RWPE1 (cell line): ENCODE results near the gene AAR2.

ENCODE experiments used
- CTCF ChIA-PET: fragments of 350-600 bp; sonication (Branson Sonifier 250); formaldehyde crosslinking; extraction: SDS; loops from one replicate; lab custom pipeline; 2021; lab: Yijun Ruan, JAX
- POLR2A ChIA-PET: fragments of 400-600 bp; formaldehyde crosslinking; extraction: SDS; loops from one replicate; lab custom pipeline; 2020; ENCODE audit warnings: antibody characterized with exemption; ENCODE audit not compliant: low non-redundant PET; lab: Yijun Ruan, JAX
- DNase-seq: peaks from one replicate; pipeline ENCODE4 v3.0.0; 2012; ENCODE audit warnings: low spot score
- H3K27ac ChIP-seq: fragments of 450-650 bp; 2 replicates; pipeline ENCODE4 v1.5.1; 2017
- TF ChIP-seq, protein P1 (sequence below): fragments of 450-650 bp; conservative IDR thresholded peaks from 2 replicates; pipeline ENCODE4 v1.5.1; 2017; ENCODE audit warnings: low read depth, mild to moderate bottlenecking

Gene AAR2

DNA sequence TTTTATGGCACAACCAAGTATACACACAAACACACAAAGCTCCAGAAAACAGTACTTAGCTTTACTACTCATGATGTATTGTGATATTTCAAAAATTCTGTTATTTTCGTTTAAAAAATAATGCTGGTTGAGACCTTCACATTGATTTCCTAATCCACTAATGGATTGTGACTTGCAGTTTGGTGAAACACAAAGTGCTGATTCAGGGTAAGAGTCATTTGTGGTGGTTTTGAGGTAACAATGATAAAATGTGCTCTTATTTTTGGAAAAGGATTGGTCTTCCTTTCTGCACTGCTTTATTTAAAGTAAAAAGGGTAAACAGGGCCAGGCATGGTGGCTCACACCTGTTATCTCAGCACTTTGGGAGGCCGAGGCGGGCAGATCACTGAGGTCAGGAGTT lies 1.9 kb downstream of the AAR2 start:
- no peak for DNase-seq
- CTCF ChIA-PET = interaction anchor here (1.5 to 2.7 kb wide), 2 partner anchors 39 to 201 kb away, joined by 9 to 15 read pairs; no protein-coding TSS in a partner anchor
- H3K27ac ChIP-seq = no peak overlapping the region
- POLR2A ChIA-PET = interaction anchor here (0.7 kb wide), 1 partner anchor 168 kb away, joined by 3 read pairs; no protein-coding TSS in a partner anchor
- TF ChIP-seq, protein P1, sequence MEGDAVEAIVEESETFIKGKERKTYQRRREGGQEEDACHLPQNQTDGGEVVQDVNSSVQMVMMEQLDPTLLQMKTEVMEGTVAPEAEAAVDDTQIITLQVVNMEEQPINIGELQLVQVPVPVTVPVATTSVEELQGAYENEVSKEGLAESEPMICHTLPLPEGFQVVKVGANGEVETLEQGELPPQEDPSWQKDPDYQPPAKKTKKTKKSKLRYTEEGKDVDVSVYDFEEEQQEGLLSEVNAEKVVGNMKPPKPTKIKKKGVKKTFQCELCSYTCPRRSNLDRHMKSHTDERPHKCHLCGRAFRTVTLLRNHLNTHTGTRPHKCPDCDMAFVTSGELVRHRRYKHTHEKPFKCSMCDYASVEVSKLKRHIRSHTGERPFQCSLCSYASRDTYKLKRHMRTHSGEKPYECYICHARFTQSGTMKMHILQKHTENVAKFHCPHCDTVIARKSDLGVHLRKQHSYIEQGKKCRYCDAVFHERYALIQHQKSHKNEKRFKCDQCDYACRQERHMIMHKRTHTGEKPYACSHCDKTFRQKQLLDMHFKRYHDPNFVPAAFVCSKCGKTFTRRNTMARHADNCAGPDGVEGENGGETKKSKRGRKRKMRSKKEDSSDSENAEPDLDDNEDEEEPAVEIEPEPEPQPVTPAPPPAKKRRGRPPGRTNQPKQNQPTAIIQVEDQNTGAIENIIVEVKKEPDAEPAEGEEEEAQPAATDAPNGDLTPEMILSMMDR = no peak

- ChIA-PET CTCF (interaction anchor here (1.1 kb wide), 1 partner anchor 201 kb away, joined by 3 read pairs; no protein-coding TSS in a partner anchor), POLR2A (interaction anchor here (0.7 kb wide), 1 partner anchor 169 kb away, joined by 3 read pairs; no protein-coding TSS in a partner anchor)
- DNase-seq = no peak
- H3K27ac ChIP-seq = no peak overlapping the region
- TF ChIP-seq, protein P1 = no peak
Measured at GRCh38 chr20:36238760-36239159, 2.5 kb downstream of the AAR2 start.

- ChIA-PET POLR2A (no interaction called here), CTCF (interaction anchor here (0.7 to 1.1 kb wide), 2 partner anchors 199 to 286 kb away, joined by 4 to 5 read pairs; partner anchors contain the start of gene SCAND1)
- no peak for DNase-seq
- no peak overlapping the region for H3K27ac ChIP-seq
- TF ChIP-seq, protein P1 = no peak
Measured at GRCh38 chr20:36240076-36240475, 3.8 kb downstream of the AAR2 start.

GRCh38 chr20:36241678-36242077 lies 5.4 kb downstream of the AAR2 start:
- DNase-seq = no peak
- CTCF ChIA-PET = interaction anchor here (0.7 kb wide), 1 partner anchor 220 kb away, joined by 3 read pairs; no protein-coding TSS in a partner anchor
- POLR2A ChIA-PET = interaction anchor here (0.6 kb wide), 1 partner anchor 364 kb away, joined by 7 read pairs; the partner anchor contains the start of gene RAB5IF
- no peak overlapping the region for H3K27ac ChIP-seq
- TF ChIP-seq, protein P1 = no peak

- DNase-seq = no peak
- no peak overlapping the region for H3K27ac ChIP-seq
- TF ChIP-seq, protein P1 = no peak
- ChIA-PET POLR2A (no interaction called here), CTCF (interaction anchor here (1.0 to 1.2 kb wide), 2 partner anchors 13 to 41 kb away, joined by 3 read pairs; no protein-coding TSS in a partner anchor)
Measured at GRCh38 chr20:36243726-36244125, 7.4 kb downstream of the AAR2 start.

DNA sequence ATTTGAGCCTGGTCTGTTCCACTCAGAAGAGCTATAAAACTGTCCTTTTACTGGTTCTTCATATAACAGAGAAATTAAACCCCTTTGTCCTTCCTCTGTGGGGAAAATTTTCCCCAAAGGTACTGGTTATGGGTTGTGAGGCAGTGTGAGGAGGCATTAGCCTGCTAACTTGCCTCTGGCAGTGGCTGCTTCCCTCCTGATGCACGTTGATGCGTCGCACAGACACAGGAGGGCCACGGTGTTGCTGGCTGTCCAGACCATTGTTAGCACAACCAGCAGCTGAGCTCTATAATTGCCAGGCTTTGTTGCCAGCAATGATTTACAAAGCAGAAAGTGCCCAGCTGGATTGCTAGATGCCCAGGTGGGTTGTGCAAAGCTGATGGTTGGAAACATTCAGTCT lies 10.1 kb downstream of the AAR2 start:
- CTCF ChIA-PET = interaction anchor here (0.5 to 0.7 kb wide), 4 partner anchors 25 to 1611 kb away, joined by 3 to 5 read pairs (median 3); no protein-coding TSS in a partner anchor

More for the DNA sequence above, 10.1 kb downstream of the AAR2 start:
- no peak overlapping the region for H3K27ac ChIP-seq
- no peak for DNase-seq
- TF ChIP-seq, protein P1 = no peak
- POLR2A ChIA-PET = no interaction called here
